SK-N-SH (cell line): ENCODE measurements around the gene SNX24. TPM values are rescaled to one million over a fixed set of nuclear protein-coding genes. Genes with fewer than 3 reads are reported as not detected.

Source experiments
- CTCF ChIA-PET: fragments of 300-600, 350-600 bp; formaldehyde crosslinking; extraction: SDS; loops from one replicate; lab custom pipeline; 2021; lab: Yijun Ruan, JAX
- POLR2A ChIA-PET: fragments of 350-600 bp; sonication (Branson Sonifier 250); formaldehyde crosslinking; extraction: SDS; loops from one replicate; lab custom pipeline; 2020; ENCODE audit warnings: antibody characterized with exemption, inconsistent platforms; lab: Yijun Ruan, JAX
- DNase-seq: peaks from one replicate; pipeline ENCODE4 v3.0.0; 2012
- H2AFZ ChIP-seq: fragments of 200-600 bp; sonication (generic); 2 replicates; pipeline ENCODE4 v1.8.1; 2016; ENCODE audit warnings: antibody characterized with exemption, mild to moderate bottlenecking, low read depth
- H3F3A ChIP-seq: fragments of 200-600 bp; sonication (generic); replicated peaks from 2 replicates; pipeline ENCODE3; 2016; ENCODE audit warnings: antibody characterized with exemption, mild to moderate bottlenecking; ENCODE audit not compliant: insufficient read depth
- H3K27ac ChIP-seq, 2 experiments: fragments of 200-500 bp in 1 of 2; fragments of 200-600 bp in 1 of 2; sonication (Bioruptor generic) in 1 of 2; sonication (generic), shearing (Covaris generic) in 1 of 2; 2 replicates each; pipeline versions ENCODE4 v1.5.1 to v1.6.1; 2014 to 2016; ENCODE audit warnings: low read depth in 2 of 2, inconsistent platforms in 1 of 2, low read length in 1 of 2, mild to moderate bottlenecking in 1 of 2, mixed read lengths in 1 of 2
- H3K27me3 ChIP-seq: fragments of 200-600 bp; sonication (generic), shearing (Covaris generic); 2 replicates; pipeline ENCODE4 v1.6.1; 2016; ENCODE audit warnings: mixed run types; ENCODE audit not compliant: insufficient read depth
- H3K36me3 ChIP-seq, 2 experiments: fragments of 200-500 bp in 1 of 2; fragments of 200-600 bp in 1 of 2; sonication (Bioruptor generic) in 1 of 2; sonication (generic) in 1 of 2; replicated peaks in 1 of 2; 2 replicates each; pipeline versions ENCODE3 to v1.5.1; 2014 to 2016; ENCODE audit warnings: low read length in 1 of 2, mild to moderate bottlenecking in 1 of 2; ENCODE audit not compliant: insufficient read depth in 2 of 2, control insufficient read depth in 1 of 2
- H3K4me1 ChIP-seq, 2 experiments: fragments of 200-500 bp in 1 of 2; fragments of 200-600 bp in 1 of 2; sonication (Bioruptor generic) in 1 of 2; sonication (generic), shearing (Covaris generic) in 1 of 2; 2 replicates each; pipeline versions ENCODE4 v1.5.1 to v1.6.1; 2014 to 2016; ENCODE audit warnings: low read depth in 1 of 2, low read length in 1 of 2, mixed run types in 1 of 2; ENCODE audit not compliant: insufficient read depth in 2 of 2, control insufficient read depth in 1 of 2
- H3K4me2 ChIP-seq: fragments of 200-600 bp; sonication (generic), shearing (Covaris generic); 2 replicates; pipeline ENCODE4 v1.6.1; 2017; ENCODE audit warnings: mixed run types
- H3K4me3 ChIP-seq, 2 experiments: fragments of 200-500 bp in 1 of 2; fragments of 200-600 bp in 1 of 2; sonication (Bioruptor generic) in 1 of 2; sonication (generic), shearing (Covaris generic) in 1 of 2; 2 replicates each; pipeline versions ENCODE4 v1.5.1 to v1.8.1; 2014 to 2016; ENCODE audit warnings: low read depth in 2 of 2, inconsistent platforms in 1 of 2, low read length in 1 of 2, mild to moderate bottlenecking in 1 of 2, mixed read lengths in 1 of 2, moderate library complexity in 1 of 2
- H3K79me2 ChIP-seq: fragments of 200-600 bp; sonication (generic); 2 replicates; pipeline ENCODE4 v1.8.1; 2017; ENCODE audit warnings: mild to moderate bottlenecking; ENCODE audit not compliant: insufficient read depth
- H3K9ac ChIP-seq: fragments of 200-600 bp; sonication (generic); 2 replicates; pipeline ENCODE4 v1.6.1; 2017; ENCODE audit warnings: mixed run types
- H3K9me2 ChIP-seq: fragments of 200-600 bp; sonication (generic); 2 replicates; pipeline ENCODE4 v1.6.1; 2017; ENCODE audit warnings: mixed run types
- H3K9me3 ChIP-seq: fragments of 200-600 bp; sonication (generic); 2 replicates; pipeline ENCODE4 v1.6.1; 2017; ENCODE audit warnings: mixed run types, mild to moderate bottlenecking, moderate library complexity
- H4K20me1 ChIP-seq: fragments of 200-600 bp; sonication (generic); 2 replicates; pipeline ENCODE4 v1.6.1; 2017; ENCODE audit warnings: mild to moderate bottlenecking, mixed run types; ENCODE audit not compliant: insufficient read depth
- CHD2 ChIP-seq: fragments of 150-350 bp; IDR thresholded peaks from 2 replicates; pipeline ENCODE4 v1.6.1; 2018; ENCODE audit warnings: low read length; ENCODE audit not compliant: partially characterized antibody
- ELF1 ChIP-seq: IDR thresholded peaks from 2 replicates; pipeline ENCODE4 v1.4.0; 2012
- EZH2phosphoT487 ChIP-seq: fragments of 200-600 bp; sonication (generic); IDR thresholded peaks from 2 replicates; pipeline ENCODE4 v1.6.1; 2017; ENCODE audit warnings: low read depth, mixed run types, mild to moderate bottlenecking, antibody characterized with exemption, moderate library complexity, borderline replicate concordance
- FOSL2 ChIP-seq: IDR thresholded peaks from 2 replicates; pipeline ENCODE4 v1.4.0; 2012; ENCODE audit warnings: low read depth, mild to moderate bottlenecking, moderate library complexity, borderline replicate concordance
- FOXJ3 ChIP-seq: sonication (generic); formaldehyde crosslinking; IDR thresholded peaks from 2 replicates; pipeline ENCODE4 v1.5.1; 2020; ENCODE audit warnings: mild to moderate bottlenecking, missing genetic modification reagents
- FOXM1 ChIP-seq: IDR thresholded peaks from 2 replicates; pipeline ENCODE4 v1.4.0; 2012; ENCODE audit warnings: low read depth, mild to moderate bottlenecking
- GABPA ChIP-seq: IDR thresholded peaks from 2 replicates; pipeline ENCODE4 v1.4.0; 2012; ENCODE audit warnings: low read depth, mild to moderate bottlenecking
- GATA2 ChIP-seq: sonication (generic); formaldehyde crosslinking; IDR thresholded peaks from 2 replicates; pipeline ENCODE4 v1.5.0; 2020; ENCODE audit warnings: mild to moderate bottlenecking, missing genetic modification reagents
- JUND ChIP-seq: IDR thresholded peaks from 2 replicates; pipeline ENCODE4 v1.4.0; 2012
- MXI1 ChIP-seq: IDR thresholded peaks from 2 replicates; pipeline ENCODE4 v1.6.1; 2012; ENCODE audit warnings: mild to moderate bottlenecking, low read depth, low read length, improper control_type of control experiment
- NFIC ChIP-seq: IDR thresholded peaks from 2 replicates; pipeline ENCODE4 v1.4.0; 2012; ENCODE audit warnings: borderline replicate concordance
- NRF1 ChIP-seq: IDR thresholded peaks from 2 replicates; pipeline ENCODE4 v1.6.1; 2012; ENCODE audit warnings: low read depth, mild to moderate bottlenecking, low read length
- POLR2AphosphoS5 ChIP-seq: IDR thresholded peaks from 2 replicates; pipeline ENCODE4 v1.6.1; 2012; ENCODE audit warnings: low read depth, low read length
- RAD21 ChIP-seq: IDR thresholded peaks from 2 replicates; pipeline ENCODE4 v1.6.1; 2012; ENCODE audit warnings: mild to moderate bottlenecking, low read length
- RCOR1 ChIP-seq: fragments of 150-350 bp; IDR thresholded peaks from 2 replicates; pipeline ENCODE4 v1.6.1; 2017; ENCODE audit warnings: antibody characterized with exemption, low read length
- RFX5 ChIP-seq: IDR thresholded peaks from 2 replicates; pipeline ENCODE4 v1.6.1; 2012; ENCODE audit warnings: mild to moderate bottlenecking, improper control_type of control experiment, low read length
- RXRA ChIP-seq: IDR thresholded peaks from 2 replicates; pipeline ENCODE4 v1.4.0; 2012; ENCODE audit warnings: low read depth, mild to moderate bottlenecking, borderline replicate concordance
- SMC3 ChIP-seq: IDR thresholded peaks from 2 replicates; pipeline ENCODE4 v1.6.1; 2012; ENCODE audit warnings: low read depth, low read length, improper control_type of control experiment
- TCF12 ChIP-seq: IDR thresholded peaks from 2 replicates; pipeline ENCODE4 v1.4.0; 2012
- TEAD4 ChIP-seq: IDR thresholded peaks from 2 replicates; pipeline ENCODE4 v1.4.0; 2012; ENCODE audit warnings: mild to moderate bottlenecking, borderline replicate concordance; ENCODE audit not compliant: insufficient read depth
- WGBS: methylation state at CpG from one replicate; pipeline ENCODE4 v1.1.6; 2017; ENCODE audit warnings: low lambda C conversion rate; 5-methylcytosine and 5-hydroxymethylcytosine counted together
- polyA plus RNA-seq, 3 experiments: library from polyadenylated mRNA; depleted of rRNA; stranded (reverse); fragments of >200 nt; gene quantifications; 2 replicates each; pipeline ENCODE4 v1.2.3, GENCODE V29; 2012
- TF ChIP-seq, protein P1 (sequence below): IDR thresholded peaks from 2 replicates; pipeline ENCODE4; 2012
- TF ChIP-seq, protein P2 (sequence below): IDR thresholded peaks from 2 replicates; pipeline ENCODE4 v1.4.0; 2012; ENCODE audit warnings: low read depth
- TF ChIP-seq, protein P3 (sequence below): IDR thresholded peaks from 2 replicates; pipeline ENCODE4 v1.4.0; 2012; ENCODE audit warnings: low read depth, borderline replicate concordance

SNX24 gene
- polyA plus RNA-seq, 1 of the 3 experiments (the other 2 are of a cell fraction), result 8.2 TPM

DNA sequence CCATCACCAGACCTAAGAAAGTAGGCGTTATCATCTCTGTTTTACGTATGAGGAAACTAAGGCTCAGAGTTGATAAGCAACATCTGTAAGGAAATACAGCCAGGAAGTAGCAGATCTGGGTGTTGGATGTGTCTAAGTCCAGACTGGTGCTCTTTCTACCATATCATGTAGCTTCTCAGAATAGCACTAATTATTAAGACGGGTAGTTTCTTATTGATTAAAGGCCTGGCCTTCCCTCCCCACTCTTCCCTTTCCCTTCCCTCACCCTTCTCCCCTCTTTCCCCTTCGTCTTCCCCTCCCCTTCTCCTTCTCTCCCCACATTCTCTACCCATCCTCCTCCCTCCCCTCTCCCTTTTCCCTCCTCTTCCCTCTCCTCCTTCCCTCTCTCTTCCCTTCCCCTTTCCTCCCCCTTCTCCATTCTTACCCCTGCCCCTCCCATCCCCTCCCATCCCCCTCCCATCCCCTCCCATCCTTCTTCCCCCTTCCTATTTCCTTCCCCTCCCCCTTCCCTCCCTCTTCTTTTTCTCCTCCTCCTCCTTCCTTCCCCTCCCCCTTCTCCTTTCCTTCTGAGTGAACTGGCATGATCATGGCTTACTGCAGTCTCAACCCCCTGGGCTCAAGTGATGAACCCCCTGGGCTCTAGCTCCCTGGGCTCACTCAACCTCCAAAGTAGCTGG is 79.4 kb downstream of the SNX24 start:
- no peak overlapping the region for H3K27ac ChIP-seq
- no peak overlapping the region for H3K4me2 ChIP-seq
- 92% methylated on average over 4 of the region's 4 CpGs for WGBS
- H3K4me1 ChIP-seq, result no peaks in the 10 kb centered on the region
- H2AFZ ChIP-seq, result no peak overlapping the region
- CTCF ChIA-PET, result interaction anchor here (0.6 kb wide), 1 partner anchor 194 kb away, joined by 3 read pairs; no protein-coding TSS in a partner anchor
- no peak overlapping the region for H3K9ac ChIP-seq
- no peak for DNase-seq
- TF ChIP-seq JUND (no peak), EZH2phosphoT487 (no peak), RXRA (no peak), SMC3 (no peak), RCOR1 (no peak), GATA2 (CRISPR knock-in tag) (no peak), NRF1 (no peak), RFX5 (no peak), POLR2AphosphoS5 (no peak), CHD2 (no peak), FOXJ3 (CRISPR knock-in tag) (no peak), TCF12 (no peak), TEAD4 (no peak), FOSL2 (no peak), NFIC (no peak), RAD21 (no peak)
- TF ChIP-seq, protein P1, sequence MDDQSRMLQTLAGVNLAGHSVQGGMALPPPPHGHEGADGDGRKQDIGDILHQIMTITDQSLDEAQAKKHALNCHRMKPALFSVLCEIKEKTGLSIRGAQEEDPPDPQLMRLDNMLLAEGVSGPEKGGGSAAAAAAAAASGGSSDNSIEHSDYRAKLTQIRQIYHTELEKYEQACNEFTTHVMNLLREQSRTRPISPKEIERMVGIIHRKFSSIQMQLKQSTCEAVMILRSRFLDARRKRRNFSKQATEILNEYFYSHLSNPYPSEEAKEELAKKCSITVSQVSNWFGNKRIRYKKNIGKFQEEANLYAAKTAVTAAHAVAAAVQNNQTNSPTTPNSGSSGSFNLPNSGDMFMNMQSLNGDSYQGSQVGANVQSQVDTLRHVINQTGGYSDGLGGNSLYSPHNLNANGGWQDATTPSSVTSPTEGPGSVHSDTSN, result no peak
- TF ChIP-seq, protein P2, sequence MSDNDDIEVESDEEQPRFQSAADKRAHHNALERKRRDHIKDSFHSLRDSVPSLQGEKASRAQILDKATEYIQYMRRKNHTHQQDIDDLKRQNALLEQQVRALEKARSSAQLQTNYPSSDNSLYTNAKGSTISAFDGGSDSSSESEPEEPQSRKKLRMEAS, result no peak
- no peaks in the 10 kb centered on the region for H4K20me1 ChIP-seq
- no peaks in the 10 kb centered on the region for H3K9me3 ChIP-seq
- H3K79me2 ChIP-seq, result no peaks in the 10 kb centered on the region
- no peaks in the 10 kb centered on the region for H3K9me2 ChIP-seq
- POLR2A ChIA-PET, result no interaction called here
- peaks cover 3% of the 10 kb centered on the region for H3F3A ChIP-seq
- H3K36me3 ChIP-seq, result no peaks in the 10 kb centered on the region
- no peak overlapping the region for H3K4me3 ChIP-seq
- H3K27me3 ChIP-seq, result no peaks in the 10 kb centered on the region

DNA sequence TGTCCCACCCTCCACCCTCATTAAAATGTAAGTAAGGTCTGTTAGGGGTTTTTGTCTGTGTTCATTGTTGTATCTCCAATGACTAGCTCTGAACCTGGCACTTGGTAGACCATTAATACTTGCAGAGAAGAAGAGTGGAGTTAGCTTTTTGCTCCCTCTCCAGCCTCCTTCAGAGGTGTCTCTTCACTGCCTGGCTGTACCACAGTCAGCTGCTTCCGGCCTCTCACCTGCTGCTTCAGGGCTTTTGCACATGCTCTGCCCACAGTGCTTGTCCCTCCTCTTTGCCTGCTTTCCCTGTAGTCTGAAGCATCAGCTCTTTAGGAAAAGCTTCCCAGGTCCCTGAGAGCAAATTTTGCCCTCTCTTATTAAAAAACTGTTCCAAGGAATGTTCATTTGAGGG is 83.6 kb downstream of the SNX24 start:
- CTCF ChIA-PET, result interaction anchor here (1.0 to 1.2 kb wide), 2 partner anchors 32 to 171 kb away, joined by 4 read pairs; no protein-coding TSS in a partner anchor

More for the DNA sequence above, 83.6 kb downstream of the SNX24 start:
- POLR2A ChIA-PET, result no interaction called here
- no peak for TF ChIP-seq FOSL2
- no peak for TF ChIP-seq RFX5
- no peak for TF ChIP-seq ELF1
- no peak for TF ChIP-seq FOXM1
- TF ChIP-seq TCF12, result no peak
- no peak for TF ChIP-seq GATA2 (CRISPR knock-in tag)
- TF ChIP-seq, protein P3, sequence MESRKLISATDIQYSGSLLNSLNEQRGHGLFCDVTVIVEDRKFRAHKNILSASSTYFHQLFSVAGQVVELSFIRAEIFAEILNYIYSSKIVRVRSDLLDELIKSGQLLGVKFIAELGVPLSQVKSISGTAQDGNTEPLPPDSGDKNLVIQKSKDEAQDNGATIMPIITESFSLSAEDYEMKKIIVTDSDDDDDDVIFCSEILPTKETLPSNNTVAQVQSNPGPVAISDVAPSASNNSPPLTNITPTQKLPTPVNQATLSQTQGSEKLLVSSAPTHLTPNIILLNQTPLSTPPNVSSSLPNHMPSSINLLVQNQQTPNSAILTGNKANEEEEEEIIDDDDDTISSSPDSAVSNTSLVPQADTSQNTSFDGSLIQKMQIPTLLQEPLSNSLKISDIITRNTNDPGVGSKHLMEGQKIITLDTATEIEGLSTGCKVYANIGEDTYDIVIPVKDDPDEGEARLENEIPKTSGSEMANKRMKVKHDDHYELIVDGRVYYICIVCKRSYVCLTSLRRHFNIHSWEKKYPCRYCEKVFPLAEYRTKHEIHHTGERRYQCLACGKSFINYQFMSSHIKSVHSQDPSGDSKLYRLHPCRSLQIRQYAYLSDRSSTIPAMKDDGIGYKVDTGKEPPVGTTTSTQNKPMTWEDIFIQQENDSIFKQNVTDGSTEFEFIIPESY, result no peak
- TF ChIP-seq FOXJ3 (CRISPR knock-in tag), result no peak
- TF ChIP-seq GABPA, result no peak
- TF ChIP-seq MXI1, result no peak
- TF ChIP-seq TEAD4, result no peak
- Histone ChIP-seq H3K9me3 (no peaks in the 10 kb centered on the region), H3K27ac (no peak overlapping the region), H3K4me3 (no peak overlapping the region), H2AFZ (no peak overlapping the region), H3F3A (peaks cover 3% of the 10 kb centered on the region), H3K4me2 (no peak overlapping the region), H3K9ac (no peak overlapping the region), H3K9me2 (no peaks in the 10 kb centered on the region), H3K27me3 (no peaks in the 10 kb centered on the region), H3K4me1 (no peaks in the 10 kb centered on the region), H4K20me1 (no peaks in the 10 kb centered on the region), H3K79me2 (0 out of 2 replicates have a peak, but pooled peaks cover 4% of the 10 kb centered on the region), H3K36me3 (no peaks in the 10 kb centered on the region)
- WGBS, result 100% methylated on average over 1 of the region's 1 CpG
- no peak for DNase-seq
